ENCODE results near the gene UBE2D1. TPM values are rescaled to one million over a fixed set of nuclear protein-coding genes. Genes with fewer than 3 reads are reported as not detected.

Gene UBE2D1
- total and polyA plus RNA-seq, 7 donors, result 11.5 to 21.9 (median 19.6) TPM

- intact Hi-C loops (cut with DNase I), result no loop called here
- TF ChIP-seq POLR2AphosphoS5 (IDR thresholded peaks at IDR 0.05), result no peak
- TF ChIP-seq, protein P1, sequence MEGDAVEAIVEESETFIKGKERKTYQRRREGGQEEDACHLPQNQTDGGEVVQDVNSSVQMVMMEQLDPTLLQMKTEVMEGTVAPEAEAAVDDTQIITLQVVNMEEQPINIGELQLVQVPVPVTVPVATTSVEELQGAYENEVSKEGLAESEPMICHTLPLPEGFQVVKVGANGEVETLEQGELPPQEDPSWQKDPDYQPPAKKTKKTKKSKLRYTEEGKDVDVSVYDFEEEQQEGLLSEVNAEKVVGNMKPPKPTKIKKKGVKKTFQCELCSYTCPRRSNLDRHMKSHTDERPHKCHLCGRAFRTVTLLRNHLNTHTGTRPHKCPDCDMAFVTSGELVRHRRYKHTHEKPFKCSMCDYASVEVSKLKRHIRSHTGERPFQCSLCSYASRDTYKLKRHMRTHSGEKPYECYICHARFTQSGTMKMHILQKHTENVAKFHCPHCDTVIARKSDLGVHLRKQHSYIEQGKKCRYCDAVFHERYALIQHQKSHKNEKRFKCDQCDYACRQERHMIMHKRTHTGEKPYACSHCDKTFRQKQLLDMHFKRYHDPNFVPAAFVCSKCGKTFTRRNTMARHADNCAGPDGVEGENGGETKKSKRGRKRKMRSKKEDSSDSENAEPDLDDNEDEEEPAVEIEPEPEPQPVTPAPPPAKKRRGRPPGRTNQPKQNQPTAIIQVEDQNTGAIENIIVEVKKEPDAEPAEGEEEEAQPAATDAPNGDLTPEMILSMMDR (IDR thresholded peaks at IDR 0.05), result no peak
- TF ChIP-seq EP300 (IDR thresholded peaks at IDR 0.05), result no peak
- TF ChIP-seq POLR2A (IDR thresholded peaks at IDR 0.05), result no peak
- no peak overlapping the region for H3K27ac ChIP-seq
- no peak for DNase-seq
- H3K27me3 ChIP-seq, result no peaks in the 10 kb centered on the region
- H3K9me3 ChIP-seq, result no peaks in the 10 kb centered on the region
- WGBS, 2 donors, result 66 to 92% methylated on average over 1 of the region's 1 CpG
- peaks cover 0 to 24% (median 8%) of the 10 kb centered on the region in 4 donors for H3K4me1 ChIP-seq
- H3K36me3 ChIP-seq, result peaks cover 0 to 11% (median 0%) of the 10 kb centered on the region in 4 donors
- H3K4me3 ChIP-seq, result no peak overlapping the region
Observed at GRCh38 chr10:58358947-58359346, 24.1 kb downstream of the UBE2D1 start.

DNA sequence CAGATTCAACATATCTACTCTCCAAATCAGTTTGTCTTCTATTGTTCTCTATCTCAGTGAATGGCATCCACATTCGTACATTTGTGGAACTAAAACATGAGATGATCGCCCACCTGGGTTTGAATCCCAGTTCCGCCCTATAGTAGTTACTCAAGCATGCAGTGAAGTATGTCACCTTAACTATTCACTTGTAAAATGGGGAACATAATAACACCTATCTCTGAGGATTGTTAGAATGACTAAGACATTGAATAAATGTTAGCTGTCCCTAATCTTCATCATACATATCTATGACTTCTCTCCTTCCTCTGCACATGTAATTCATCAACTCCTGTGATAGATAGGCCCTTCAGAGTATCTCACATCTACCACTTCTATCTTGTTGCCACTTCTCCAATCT is 24.7 kb downstream of the UBE2D1 start:
- Histone ChIP-seq H3K9me3 (no peaks in the 10 kb centered on the region), H3K27me3 (no peaks in the 10 kb centered on the region), H3K27ac (no peak overlapping the region), H3K4me3 (no peak overlapping the region), H3K36me3 (peaks cover 0 to 16% (median 0%) of the 10 kb centered on the region in 4 donors), H3K4me1 (peaks cover 0 to 24% (median 8%) of the 10 kb centered on the region in 4 donors)
- TF ChIP-seq EP300 (IDR thresholded peaks at IDR 0.05) (no peak), POLR2AphosphoS5 (IDR thresholded peaks at IDR 0.05) (no peak), POLR2A (IDR thresholded peaks at IDR 0.05) (no peak)
- TF ChIP-seq, protein P1 (IDR thresholded peaks at IDR 0.05), result no peak
- intact Hi-C loops (cut with DNase I), result no loop called here
- 90 to 97% methylated on average over 3 of the region's 3 CpGs for WGBS, 2 donors
- DNase-seq, result no peak

DNA sequence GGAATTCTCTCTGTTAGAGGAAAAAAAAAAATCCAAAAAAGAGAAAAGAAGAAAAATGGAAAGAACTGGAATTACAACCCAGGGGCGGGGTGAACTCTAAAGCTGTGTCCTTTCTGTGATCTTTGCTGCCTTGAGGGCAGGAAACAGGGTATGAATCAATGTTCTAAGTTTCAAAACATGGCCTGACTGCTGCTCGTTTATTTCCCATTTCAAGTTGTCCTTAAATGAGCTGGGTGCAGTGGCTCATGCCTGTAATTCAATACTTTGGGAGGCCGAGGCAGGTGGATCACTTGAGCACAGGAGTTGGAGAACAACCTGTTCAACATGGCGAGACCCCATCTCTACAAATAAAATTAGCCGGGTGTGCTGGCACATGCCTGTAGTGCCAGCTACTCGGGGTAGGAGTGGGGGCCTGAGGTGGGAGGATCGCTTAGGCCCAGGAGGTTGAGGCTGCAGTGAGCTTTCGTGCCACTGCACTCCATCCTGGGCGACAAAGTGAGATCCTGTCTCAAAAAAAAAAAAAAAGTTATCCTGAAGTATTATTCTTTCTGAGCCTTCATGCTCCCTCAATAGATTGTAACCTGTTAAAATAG is 25.7 kb downstream of the UBE2D1 start:
- Histone ChIP-seq H3K4me3 (no peak overlapping the region), H3K27ac (no peak overlapping the region), H3K4me1 (peaks cover 0 to 18% (median 6%) of the 10 kb centered on the region in 4 donors), H3K36me3 (peaks cover 0 to 16% (median 0%) of the 10 kb centered on the region in 4 donors), H3K27me3 (no peaks in the 10 kb centered on the region), H3K9me3 (no peaks in the 10 kb centered on the region)
- no peak for DNase-seq
- 90 to 93% methylated on average over 9 of the region's 9 CpGs for WGBS, 2 donors
- intact Hi-C loops (cut with DNase I), result no loop called here
- no peak for TF ChIP-seq EP300 (IDR thresholded peaks at IDR 0.05)
- TF ChIP-seq POLR2AphosphoS5 (IDR thresholded peaks at IDR 0.05), result no peak
- TF ChIP-seq, protein P1 (IDR thresholded peaks at IDR 0.05), result no peak
- no peak for TF ChIP-seq POLR2A (IDR thresholded peaks at IDR 0.05)

DNA sequence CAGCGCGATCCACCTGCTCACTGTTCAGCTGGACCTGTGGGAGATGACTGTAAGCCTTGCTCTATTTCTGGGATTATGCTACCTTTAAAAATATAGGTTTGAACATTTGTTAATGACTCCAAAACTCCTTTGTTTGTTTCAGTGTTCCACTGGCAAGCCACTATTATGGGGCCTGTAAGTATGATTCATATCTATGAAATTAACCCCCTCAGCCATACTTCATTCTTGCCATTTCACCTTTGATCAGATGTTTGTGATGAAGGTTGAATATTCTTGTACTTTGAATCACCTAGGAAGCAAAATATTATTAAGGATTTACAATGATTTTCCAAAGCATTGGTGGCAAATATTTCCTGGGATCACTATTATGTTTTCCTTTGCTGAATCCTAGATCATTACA is 26.5 kb downstream of the UBE2D1 start:
- 97 to 99% methylated on average over 2 of the region's 2 CpGs for WGBS, 2 donors
- Histone ChIP-seq H3K4me3 (no peak overlapping the region), H3K9me3 (no peaks in the 10 kb centered on the region), H3K27me3 (no peaks in the 10 kb centered on the region), H3K27ac (no peak overlapping the region), H3K36me3 (peaks cover 0 to 16% (median 0%) of the 10 kb centered on the region in 4 donors), H3K4me1 (peaks cover 0 to 13% (median 5%) of the 10 kb centered on the region in 4 donors)
- intact Hi-C loops (cut with DNase I), result no loop called here
- no peak for DNase-seq
- TF ChIP-seq, protein P1 (IDR thresholded peaks at IDR 0.05), result no peak
- TF ChIP-seq EP300 (IDR thresholded peaks at IDR 0.05), result no peak

Data from sigmoid colon (tissue), 7 donors.